Sigmoid colon (tissue), 7 donors: Measurements from ENCODE around the gene CLCN1. TPM values are rescaled to one million over a fixed set of nuclear protein-coding genes. Genes with fewer than 3 reads are reported as not detected.

Experiments used
- DNase-seq: peaks from one replicate; pipeline ENCODE4 v3.0.0-alpha.2; 2019
- H3K27ac ChIP-seq, 4 donors: fragments of 200-600 bp; sonication (generic); one replicate each; pipeline ENCODE4 v1.5.1; 2016 to 2019; ENCODE audit warnings: mild to moderate bottlenecking in 1 of 4
- H3K27me3 ChIP-seq, 3 donors: fragments of 200-600 bp; sonication (generic); one replicate each; pipeline ENCODE4 v1.5.1; 2019; ENCODE audit warnings: mild to moderate bottlenecking in 1 of 3
- H3K36me3 ChIP-seq, 4 donors: fragments of 200-600 bp; sonication (generic); one replicate each; pipeline ENCODE4 v1.5.1; 2016 to 2019
- H3K4me1 ChIP-seq, 4 donors: fragments of 200-600 bp; sonication (generic); one replicate each; pipeline ENCODE4 v1.5.1; 2017 to 2019
- H3K4me3 ChIP-seq, 4 donors: fragments of 200-600 bp; sonication (generic); one replicate each; pipeline ENCODE4 v1.5.1; 2017 to 2019; ENCODE audit warnings: mild to moderate bottlenecking in 2 of 4, moderate library complexity in 1 of 4
- H3K9me3 ChIP-seq, 4 donors: fragments of 200-600 bp in 3 of 4; sonication (generic) in 3 of 4; one replicate each; pipeline versions ENCODE4 v1.5.1 to v1.6.1; 2013 to 2019
- EP300 ChIP-seq, 4 donors: sonication (generic); formaldehyde crosslinking; IDR thresholded peaks; one replicate each; pipeline ENCODE4 v1.6.1; 2017; ENCODE audit warnings: antibody characterized with exemption in 4 of 4
- POLR2A ChIP-seq, 2 donors: fragments of 450-650 bp; IDR thresholded peaks; one replicate each; pipeline ENCODE4 v1.6.1; 2016; ENCODE audit warnings: antibody characterized with exemption in 2 of 2, mild to moderate bottlenecking in 2 of 2, moderate library complexity in 2 of 2
- POLR2AphosphoS5 ChIP-seq, 4 donors: sonication (generic); formaldehyde crosslinking; IDR thresholded peaks; one replicate each; pipeline ENCODE4 v1.6.1; 2017; ENCODE audit warnings: antibody characterized with exemption in 4 of 4
- WGBS, 2 donors: extraction: QIAGEN DNeasy Blood & Tissue Kit; methylation state at CpG; one replicate each; pipeline ENCODE4 v1.1.7; 2013; 5-methylcytosine and 5-hydroxymethylcytosine counted together
- intact Hi-C: fragments of 100-400 bp; cut with DNase I; formaldehyde crosslinking; loops from one replicate; pipeline ENCODE4 v1.15.1; 2023
- polyA plus RNA-seq, 3 donors: library from polyadenylated mRNA; stranded (reverse); fragments of 200-250 nt; gene quantifications; one replicate each; pipeline ENCODE4 v1.2.3, GENCODE V29; 2013
- total RNA-seq, 4 donors: library from RNA; depleted of rRNA; stranded (reverse); fragments of >200 nt; gene quantifications; one replicate each; pipeline ENCODE4 v1.1.0, GENCODE V29; 2016
- TF ChIP-seq, protein P1 (sequence below), 4 experiments: fragments of 450-650 bp in 3 of 4; fragments of 200-600 bp in 1 of 4; IDR thresholded peaks; one replicate each; pipeline ENCODE4 v1.5.1; 2016 to 2019; ENCODE audit warnings: antibody characterized with exemption in 4 of 4, mild to moderate bottlenecking in 3 of 4, moderate library complexity in 2 of 4
- donor health status: healthy with polysubstance abuse.
- donor health status: Bipolar disorder and iron deficiency.
- donor health status: healthy.

The CLCN1 gene
- total and polyA plus RNA-seq, 7 donors: 0.14 to 0.15 TPM; not detected in 5

DNA sequence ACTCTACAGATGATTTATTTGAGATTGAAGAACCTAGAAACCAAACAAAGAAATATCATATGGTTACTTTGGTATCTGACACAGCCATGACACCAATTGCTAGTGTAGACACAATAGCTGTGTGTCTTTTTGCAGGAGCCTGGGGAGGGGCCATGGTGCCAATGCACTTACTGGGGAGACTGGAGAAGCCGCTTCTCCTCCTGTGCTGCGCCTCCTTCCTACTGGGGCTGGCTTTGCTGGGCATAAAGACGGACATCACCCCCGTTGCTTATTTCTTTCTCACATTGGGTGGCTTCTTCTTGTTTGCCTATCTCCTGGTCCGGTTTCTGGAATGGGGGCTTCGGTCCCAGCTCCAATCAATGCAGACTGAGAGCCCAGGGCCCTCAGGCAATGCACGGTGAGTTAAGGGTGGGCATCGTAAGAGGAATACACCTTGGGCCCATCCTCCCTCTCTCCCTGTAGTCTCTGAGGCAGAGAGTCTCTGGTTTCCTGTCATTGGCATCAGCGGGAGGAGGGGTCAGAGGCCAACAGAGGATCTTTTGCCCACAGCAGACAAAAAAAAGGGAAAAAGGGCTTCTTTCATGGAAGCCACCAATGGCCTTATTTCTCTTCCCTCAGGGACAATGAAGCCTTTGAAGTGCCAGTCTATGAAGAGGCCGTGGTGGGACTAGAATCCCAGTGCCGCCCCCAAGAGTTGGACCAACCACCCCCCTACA is 29.9 kb upstream of the CLCN1 start:
- Histone ChIP-seq H3K36me3 (no peaks in the 10 kb centered on the region), H3K27ac (no peak overlapping the region), H3K27me3 (no peaks in the 10 kb centered on the region), H3K4me1 (peaks cover 0 to 29% (median 26%) of the 10 kb centered on the region in 4 donors), H3K4me3 (no peak overlapping the region), H3K9me3 (no peaks in the 10 kb centered on the region)
- TF ChIP-seq, protein P1, sequence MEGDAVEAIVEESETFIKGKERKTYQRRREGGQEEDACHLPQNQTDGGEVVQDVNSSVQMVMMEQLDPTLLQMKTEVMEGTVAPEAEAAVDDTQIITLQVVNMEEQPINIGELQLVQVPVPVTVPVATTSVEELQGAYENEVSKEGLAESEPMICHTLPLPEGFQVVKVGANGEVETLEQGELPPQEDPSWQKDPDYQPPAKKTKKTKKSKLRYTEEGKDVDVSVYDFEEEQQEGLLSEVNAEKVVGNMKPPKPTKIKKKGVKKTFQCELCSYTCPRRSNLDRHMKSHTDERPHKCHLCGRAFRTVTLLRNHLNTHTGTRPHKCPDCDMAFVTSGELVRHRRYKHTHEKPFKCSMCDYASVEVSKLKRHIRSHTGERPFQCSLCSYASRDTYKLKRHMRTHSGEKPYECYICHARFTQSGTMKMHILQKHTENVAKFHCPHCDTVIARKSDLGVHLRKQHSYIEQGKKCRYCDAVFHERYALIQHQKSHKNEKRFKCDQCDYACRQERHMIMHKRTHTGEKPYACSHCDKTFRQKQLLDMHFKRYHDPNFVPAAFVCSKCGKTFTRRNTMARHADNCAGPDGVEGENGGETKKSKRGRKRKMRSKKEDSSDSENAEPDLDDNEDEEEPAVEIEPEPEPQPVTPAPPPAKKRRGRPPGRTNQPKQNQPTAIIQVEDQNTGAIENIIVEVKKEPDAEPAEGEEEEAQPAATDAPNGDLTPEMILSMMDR (IDR thresholded peaks at IDR 0.05): no peak
- TF ChIP-seq POLR2AphosphoS5 (IDR thresholded peaks at IDR 0.05) (no peak), EP300 (IDR thresholded peaks at IDR 0.05) (no peak), POLR2A (IDR thresholded peaks at IDR 0.05) (no peak)
- intact Hi-C loops: loop anchor here (5.0 kb wide), 1 partner anchor 96 kb away; the partner anchor contains the start of gene ZYX
- WGBS, 2 donors: 92 to 97% methylated on average over 11 of the region's 11 CpGs
- DNase-seq: no peak

DNA sequence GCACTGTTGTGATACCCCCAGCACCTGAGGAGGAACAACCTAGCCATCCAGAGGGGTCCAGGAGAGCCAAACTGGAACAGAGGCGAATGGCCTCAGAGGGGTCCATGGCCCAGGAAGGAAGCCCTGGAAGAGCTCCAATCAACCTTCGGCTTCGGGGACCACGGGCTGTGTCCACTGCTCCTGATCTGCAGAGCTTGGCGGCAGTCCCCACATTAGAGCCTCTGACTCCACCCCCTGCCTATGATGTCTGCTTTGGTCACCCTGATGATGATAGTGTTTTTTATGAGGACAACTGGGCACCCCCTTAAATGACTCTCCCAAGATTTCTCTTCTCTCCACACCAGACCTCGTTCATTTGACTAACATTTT is 29.4 kb upstream of the CLCN1 start:
- no peak for DNase-seq
- intact Hi-C loops: loop anchor here (5.0 kb wide), 1 partner anchor 96 kb away; the partner anchor contains the start of gene ZYX
- Histone ChIP-seq H3K9me3 (no peaks in the 10 kb centered on the region), H3K27ac (no peak overlapping the region), H3K4me1 (peaks cover 0 to 32% (median 27%) of the 10 kb centered on the region in 4 donors), H3K36me3 (peaks cover 0 to 3% (median 2%) of the 10 kb centered on the region in 4 donors), H3K27me3 (no peaks in the 10 kb centered on the region), H3K4me3 (no peak overlapping the region)
- TF ChIP-seq, protein P1 (IDR thresholded peaks at IDR 0.05): no peak
- TF ChIP-seq EP300 (IDR thresholded peaks at IDR 0.05): no peak
- TF ChIP-seq POLR2AphosphoS5 (IDR thresholded peaks at IDR 0.05): no peak
- TF ChIP-seq POLR2A (IDR thresholded peaks at IDR 0.05): no peak
- WGBS, 2 donors: 92 to 97% methylated on average over 6 of the region's 6 CpGs

DNA sequence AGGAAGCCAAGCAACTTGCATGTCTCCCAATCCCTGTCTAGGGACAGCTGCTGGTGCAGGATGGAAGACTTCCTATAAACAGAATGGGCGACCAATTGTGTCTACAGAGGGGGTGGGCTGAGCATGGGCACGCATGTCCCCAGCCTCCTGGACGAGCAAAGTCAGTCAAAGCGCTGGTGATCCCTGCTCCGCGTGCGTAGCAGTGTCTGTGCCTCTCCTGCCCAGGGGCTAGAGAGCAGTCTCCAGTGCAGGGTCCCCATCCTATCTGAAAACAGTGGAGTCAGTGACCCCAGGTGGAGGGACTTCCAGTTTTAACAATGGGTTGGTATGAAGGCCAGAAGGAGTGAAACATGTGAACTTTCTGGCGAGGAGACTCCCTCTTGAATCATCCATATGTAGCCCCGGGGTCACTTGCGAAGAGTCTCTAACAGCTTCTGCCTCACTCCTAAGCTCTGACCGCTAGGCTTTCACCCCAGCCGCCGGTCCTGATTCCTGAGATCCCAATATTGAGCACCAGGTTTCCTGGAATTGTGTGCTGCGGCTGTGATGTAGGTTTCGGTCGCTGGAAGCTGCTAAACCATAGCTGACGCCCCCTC is 28.5 kb upstream of the CLCN1 start:
- intact Hi-C loops: loop anchor here (5.0 kb wide), 1 partner anchor 95 kb away; the partner anchor contains the start of gene ZYX
- TF ChIP-seq, protein P1 (IDR thresholded peaks at IDR 0.05): peak in 1 of 4 experiments; percentile 16
- TF ChIP-seq POLR2AphosphoS5 (IDR thresholded peaks at IDR 0.05) (peak in 1 of 4 donors; percentile 14), EP300 (IDR thresholded peaks at IDR 0.05) (no peak), POLR2A (IDR thresholded peaks at IDR 0.05) (no peak)
- 87 to 92% methylated on average over 17 of the region's 17 CpGs for WGBS, 2 donors
- DNase-seq: peak; percentile 69
- Histone ChIP-seq H3K27ac (peak overlapping the region; percentile 91 to 95 (median 94)), H3K4me1 (peaks cover 0 to 32% (median 27%) of the 10 kb centered on the region in 4 donors), H3K4me3 (peak overlapping the region; percentile 88 to 99 (median 94)), H3K27me3 (no peaks in the 10 kb centered on the region), H3K9me3 (no peaks in the 10 kb centered on the region), H3K36me3 (peaks cover 0 to 13% (median 9%) of the 10 kb centered on the region in 4 donors)

DNA sequence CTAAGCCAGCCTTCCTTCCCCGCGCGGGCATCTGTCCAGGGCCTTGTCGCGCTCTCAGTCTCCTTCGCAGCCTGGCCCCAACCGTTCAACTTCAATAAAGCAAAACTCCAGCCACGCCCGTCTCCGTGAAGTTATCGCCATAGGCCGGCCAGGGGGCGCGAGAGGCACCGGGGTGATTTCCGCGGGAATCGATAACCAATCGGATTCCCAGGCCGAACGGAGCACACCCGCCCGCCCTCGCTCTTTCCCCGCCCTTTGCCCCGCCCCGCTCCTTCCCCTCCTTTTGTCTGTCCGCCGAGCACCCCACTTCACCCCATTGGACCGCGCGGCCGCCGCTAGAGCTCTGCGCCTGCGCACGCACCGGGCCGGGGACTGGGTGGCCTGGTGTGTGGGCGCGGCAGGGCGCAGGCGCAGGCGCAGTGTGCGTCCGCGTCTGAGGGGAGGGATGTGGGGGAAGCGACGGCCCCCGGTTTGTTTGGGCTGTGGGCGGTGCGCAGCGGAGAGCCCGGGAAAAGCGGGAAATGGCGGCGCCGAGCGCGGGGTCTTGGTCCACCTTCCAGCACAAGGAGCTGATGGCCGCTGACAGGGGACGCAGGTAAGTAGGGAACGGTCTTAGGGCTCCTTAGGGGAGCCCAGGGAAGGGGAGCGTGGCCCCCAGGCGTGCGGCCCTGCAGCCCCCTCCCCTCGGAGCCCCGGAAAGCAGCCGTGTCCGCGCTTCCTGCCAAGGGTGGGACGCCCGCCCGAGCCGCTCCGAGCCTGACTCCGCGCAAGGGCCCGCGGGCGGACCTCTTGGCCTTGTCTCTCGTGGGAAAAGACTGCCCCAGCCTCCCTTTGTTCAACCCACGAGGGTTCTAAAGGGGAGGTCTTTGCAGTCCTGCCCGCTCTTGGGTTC is 27.7 kb upstream of the CLCN1 start, which contains the start of gene CASP2:
Gene CASP2 (plus strand): TSS at position 417 of the 892 bp plus-strand sequence. CDS start 105 bp downstream, at position 522.
- TF ChIP-seq, protein P1 (IDR thresholded peaks at IDR 0.05): peak in 2 of 4 experiments; percentile 13 to 27
- TF ChIP-seq POLR2A (IDR thresholded peaks at IDR 0.05) (peak in 1 of 2 donors; percentile 62), EP300 (IDR thresholded peaks at IDR 0.05) (no peak), POLR2AphosphoS5 (IDR thresholded peaks at IDR 0.05) (peak; percentile 65 to 89 (median 84))
- no peaks in the 10 kb centered on the region for H3K9me3 ChIP-seq
- no peaks in the 10 kb centered on the region for H3K27me3 ChIP-seq
- H3K36me3 ChIP-seq: peaks cover 5 to 20% (median 16%) of the 10 kb centered on the region in 4 donors
- 3 to 4% methylated on average over 84 of the region's 84 CpGs for WGBS, 2 donors
- H3K27ac ChIP-seq: peak within 1 kb of the TSS; percentile 91 to 95 (median 94)
- intact Hi-C loops: loop anchor here (2.0 to 5.0 kb wide), 2 partner anchors 23 to 94 kb away; partner anchors contain the start of gene ZYX
- DNase-seq: peak; percentile 99
- peaks cover 0 to 32% (median 27%) of the 10 kb centered on the region in 4 donors for H3K4me1 ChIP-seq
- peak within 1 kb of the TSS; percentile 88 to 99 (median 94) for H3K4me3 ChIP-seq
